ENCODE results near the gene SLC27A3.
"Not testable (repeated sequence)": the region's sequence is repeated elsewhere in the genome, so short reads cannot be mapped to it uniquely, and the experiment has no call there.

The SLC27A3 gene

DNA sequence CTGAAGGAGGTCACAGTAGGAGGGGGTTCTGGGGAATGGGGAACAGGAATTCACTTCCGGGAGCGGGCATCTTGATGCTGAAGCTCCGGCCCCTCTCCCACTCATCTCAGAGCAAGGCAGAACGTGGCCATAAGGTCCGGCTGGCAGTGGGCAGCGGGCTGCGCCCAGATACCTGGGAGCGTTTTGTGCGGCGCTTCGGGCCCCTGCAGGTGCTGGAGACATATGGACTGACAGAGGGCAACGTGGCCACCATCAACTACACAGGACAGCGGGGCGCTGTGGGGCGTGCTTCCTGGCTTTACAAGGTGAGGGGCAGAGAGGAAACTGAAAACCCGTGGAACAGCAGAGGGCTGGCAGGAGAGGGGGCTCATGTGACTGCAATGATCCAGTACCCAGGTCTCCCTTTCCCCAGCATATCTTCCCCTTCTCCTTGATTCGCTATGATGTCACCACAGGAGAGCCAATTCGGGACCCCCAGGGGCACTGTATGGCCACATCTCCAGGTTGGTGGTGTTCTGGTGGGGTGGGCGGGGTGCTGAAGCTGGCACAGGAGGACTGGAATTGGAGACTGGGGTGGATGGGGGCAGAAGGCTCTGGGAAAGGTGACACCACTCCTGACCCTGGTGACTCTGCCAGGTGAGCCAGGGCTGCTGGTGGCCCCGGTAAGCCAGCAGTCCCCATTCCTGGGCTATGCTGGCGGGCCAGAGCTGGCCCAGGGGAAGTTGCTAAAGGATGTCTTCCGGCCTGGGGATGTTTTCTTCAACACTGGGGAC is 3.0 kb downstream of the SLC27A3 start:
- peak in 2 of 10 donors; percentile 67 to 70 for DNase-seq
- intact Hi-C loops (cut with DNase I): loop anchor here (10.0 kb wide), 1 partner anchor 103 kb away; the partner anchor contains the start of genes ILF2 and NPR1

- peak in 1 of 10 donors; percentile 49 for DNase-seq
- intact Hi-C loops (cut with DNase I): loop anchor here (10.0 kb wide), 1 partner anchor 104 kb away; the partner anchor contains the start of genes ILF2 and NPR1
Observed at GRCh38 chr1:153778824-153779519, 3.8 kb downstream of the SLC27A3 start.

GRCh38 chr1:153779781-153780541 is 4.8 kb downstream of the SLC27A3 start:
- DNase-seq: peak in 1 of 10 donors; percentile 39
- intact Hi-C loops (cut with DNase I): loop anchor here (10.0 kb wide), 1 partner anchor 105 kb away; the partner anchor contains the start of genes ILF2 and NPR1

DNA sequence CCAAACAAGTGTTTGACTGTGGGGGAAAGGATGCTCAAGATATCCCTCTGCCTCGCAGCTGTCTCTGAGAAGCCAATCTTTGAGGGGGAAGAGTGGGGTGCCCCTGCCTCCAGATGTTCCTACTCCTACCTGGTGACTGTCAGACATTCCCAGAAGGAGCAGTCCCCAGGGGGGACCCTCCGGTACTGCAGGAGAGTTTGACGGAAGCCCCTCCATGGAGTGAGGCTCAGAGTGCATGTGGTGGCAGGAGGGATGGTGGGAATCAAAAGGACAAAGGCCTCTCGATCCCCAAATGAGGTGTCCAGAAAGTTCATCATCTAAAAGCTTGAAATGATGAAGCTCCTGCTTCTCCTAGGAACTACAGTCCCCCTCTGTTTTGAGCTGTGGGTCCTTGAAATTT is 5.3 kb downstream of the SLC27A3 start:
- intact Hi-C loops (cut with DNase I): no loop called here
- DNase-seq: no peak

- intact Hi-C loops (cut with DNase I); DNase-seq: not testable (repeated sequence)
Observed at GRCh38 chr1:153782648-153783047, 7.4 kb downstream of the SLC27A3 start.

DNA sequence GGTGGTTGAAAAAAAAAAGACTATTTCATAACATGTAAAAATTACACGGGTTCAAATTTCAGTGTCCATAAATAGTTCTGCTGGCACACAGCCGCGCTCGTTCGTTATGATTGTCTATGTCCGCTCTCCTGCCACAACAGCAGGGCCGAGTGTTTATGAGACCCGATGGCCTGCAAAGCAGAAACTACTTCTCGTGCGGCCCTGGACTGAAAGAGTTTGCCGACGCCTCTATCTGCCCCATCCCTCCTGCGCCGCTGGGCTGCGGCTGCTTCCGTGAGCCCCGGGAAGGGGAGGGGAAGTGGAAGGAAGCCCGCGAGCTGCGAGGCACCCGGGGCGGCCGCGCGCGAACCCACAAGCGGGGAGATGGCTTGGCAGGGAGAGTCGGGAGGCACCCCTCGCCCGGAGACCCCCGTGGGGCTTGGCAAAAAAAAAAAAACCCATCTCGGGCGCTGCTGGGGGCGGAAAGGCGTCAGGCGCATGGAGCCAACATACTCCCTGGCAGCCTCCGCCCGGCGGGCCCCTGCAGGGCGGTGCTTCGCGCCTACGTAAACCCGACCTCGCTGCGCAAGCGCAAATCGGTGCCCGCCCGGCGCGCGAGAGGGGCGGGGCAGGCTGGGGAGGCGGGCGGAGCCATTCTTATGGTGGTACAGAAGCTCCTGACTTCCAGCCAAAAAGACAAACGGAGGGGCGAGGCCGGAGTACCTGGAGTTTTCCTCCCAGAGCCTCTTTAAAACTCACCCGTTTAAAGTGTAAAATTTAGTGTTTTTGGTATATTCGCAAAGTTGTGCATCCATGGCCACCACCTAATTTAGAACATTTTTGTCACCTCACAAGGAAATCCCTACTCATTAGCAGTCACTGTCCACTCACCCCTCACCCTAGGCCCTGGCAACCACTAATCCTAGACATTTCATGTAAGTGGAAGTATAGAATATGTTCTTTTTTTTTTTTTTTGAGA is 8.3 kb downstream of the SLC27A3 start:
- intact Hi-C loops (cut with DNase I): no loop called here
- peak; percentile 84 to 99 (median 88) for DNase-seq

- intact Hi-C loops (cut with DNase I): no loop called here
Observed at GRCh38 chr1:153786038-153786790, 11.0 kb downstream of the SLC27A3 start.

GRCh38 chr1:153789478-153790034 is 14.3 kb downstream of the SLC27A3 start:
- intact Hi-C loops (cut with DNase I): no loop called here
- peak in 1 of 10 donors; percentile 84 for DNase-seq

More at GRCh38 chr1:153786038-153786790, 11.0 kb downstream of the SLC27A3 start:
- DNase-seq: peak in 1 of 10 donors; percentile 35

DNA sequence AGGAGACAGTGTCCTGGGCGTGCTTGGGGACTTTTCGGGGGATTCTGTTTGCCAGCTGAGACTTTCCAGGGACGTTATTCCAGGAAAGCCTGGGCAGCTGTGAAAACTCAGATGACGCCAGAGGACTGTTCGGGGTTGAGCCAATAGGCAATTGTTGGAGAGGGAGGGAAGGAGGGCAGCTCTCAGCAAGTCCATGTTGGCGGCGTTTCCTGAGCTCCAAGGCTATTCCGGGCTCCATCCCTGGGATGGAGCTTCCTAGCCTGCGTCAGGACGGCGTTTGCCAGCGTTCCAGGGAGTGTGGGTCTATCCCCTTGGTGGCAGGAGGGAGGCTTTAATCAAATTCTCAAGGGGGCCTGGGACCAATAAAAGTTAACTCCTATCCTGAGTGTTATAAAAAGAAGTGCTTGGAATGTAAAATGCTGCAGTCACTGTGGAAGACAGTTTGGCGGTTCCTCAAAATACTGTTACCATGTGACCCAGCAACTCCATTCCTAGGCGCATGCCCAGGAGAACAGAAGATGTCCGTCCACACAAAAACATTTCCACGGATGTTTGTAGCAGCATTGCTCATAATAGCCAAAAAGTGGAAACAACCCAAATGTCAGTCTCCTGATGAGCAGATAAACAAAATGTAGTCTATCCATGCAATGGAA is 15.2 kb downstream of the SLC27A3 start:
- intact Hi-C loops (cut with DNase I): no loop called here
- peak; percentile 58 to 95 (median 75) for DNase-seq

DNA sequence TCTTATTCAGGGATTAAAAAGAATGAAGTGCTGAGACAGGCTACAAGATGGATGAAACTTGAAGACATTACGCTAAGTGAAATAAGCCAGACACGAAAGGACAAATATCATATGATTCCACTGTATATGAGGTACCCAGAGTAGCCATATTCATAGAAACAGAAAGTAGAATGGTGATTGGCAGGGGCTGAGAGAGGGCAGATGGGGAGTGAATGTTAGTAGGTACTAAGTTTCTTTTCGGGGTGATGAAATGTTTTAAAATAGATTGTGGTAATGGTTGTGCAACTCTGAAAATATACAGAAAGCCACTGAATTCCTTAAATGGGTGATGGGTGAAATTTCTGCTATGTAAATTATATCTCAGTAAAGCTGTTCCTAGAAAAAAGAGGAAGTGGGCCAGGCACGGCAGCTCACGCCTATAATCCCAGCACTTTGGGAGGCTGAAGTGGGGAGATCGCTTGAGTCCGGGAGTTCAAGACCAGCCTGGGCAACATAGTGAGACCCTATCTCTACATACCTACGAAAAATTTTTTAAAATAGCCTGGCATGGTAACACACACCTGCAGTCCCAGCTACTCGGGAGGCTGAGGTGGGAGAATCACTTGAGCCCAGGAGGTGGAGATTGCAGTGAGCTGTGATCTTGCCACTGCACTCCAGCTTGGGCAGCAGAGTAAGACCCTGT is 15.9 kb downstream of the SLC27A3 start:
- intact Hi-C loops (cut with DNase I): no loop called here
- DNase-seq: peak in 1 of 10 donors; percentile 74

DNA sequence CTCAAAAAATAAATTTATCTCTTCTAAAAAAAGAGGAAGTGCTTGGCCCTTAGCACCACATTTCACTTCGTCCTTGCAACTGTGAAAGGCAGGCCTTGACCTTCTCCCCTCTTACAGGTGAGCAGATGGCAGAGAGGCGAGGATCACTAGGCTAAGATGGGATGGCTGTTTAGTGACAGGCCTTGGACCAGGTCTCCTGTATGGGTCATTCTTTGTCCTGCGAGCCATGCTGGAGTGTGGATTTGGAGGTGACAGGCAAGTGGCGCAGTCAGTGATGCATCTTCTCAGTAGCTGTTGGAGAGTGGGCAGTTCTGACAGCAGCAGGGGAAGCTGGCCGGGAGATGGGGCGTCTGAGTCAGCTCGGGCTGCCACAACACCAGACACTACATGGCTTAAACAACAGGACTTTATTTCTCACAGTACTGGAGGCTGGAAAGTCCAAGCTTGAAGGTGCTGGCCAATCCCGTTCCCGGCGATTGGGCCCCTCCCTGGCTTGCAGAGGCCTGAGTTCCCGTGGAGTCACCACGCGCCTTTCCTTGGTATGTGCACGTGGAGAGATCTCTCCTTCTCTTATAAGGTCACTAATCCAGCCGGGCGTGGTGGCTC is 16.5 kb downstream of the SLC27A3 start:
- DNase-seq: peak in 5 of 10 donors; percentile 57 to 91 (median 89)
- intact Hi-C loops (cut with DNase I): no loop called here

GRCh38 chr1:153792631-153793041 is 17.4 kb downstream of the SLC27A3 start:
- intact Hi-C loops (cut with DNase I): no loop called here
- DNase-seq: peak in 1 of 10 donors; percentile 73

- intact Hi-C loops (cut with DNase I): no loop called here
- DNase-seq: peak in 1 of 10 donors; percentile 72
Observed at GRCh38 chr1:153793261-153793972, 18.2 kb downstream of the SLC27A3 start.

- intact Hi-C loops (cut with DNase I): no loop called here
- peak in 1 of 10 donors; percentile 46 for DNase-seq
Observed at GRCh38 chr1:153793973-153794615, 18.9 kb downstream of the SLC27A3 start.

GRCh38 chr1:153794624-153795329 is 19.6 kb downstream of the SLC27A3 start:
- DNase-seq: peak in 1 of 10 donors; percentile 77
- intact Hi-C loops (cut with DNase I): no loop called here

Measured in posterior cingulate gyrus (tissue), 11 donors.